Activated naive CD8-positive, alpha-beta T cell treated with anti-CD3 and anti-CD28 coated beads for 36 hours (primary cell): Measurements from ENCODE around the gene IRGC. TPM values are rescaled to one million over a fixed set of nuclear protein-coding genes. Genes with fewer than 3 reads are reported as not detected.

Source experiments
- DNase-seq: peaks from one replicate; pipeline ENCODE4 v3.0.0; 2021
- H3K27ac Mint-ChIP-seq: one replicate; pipeline ENCODE4 v1.8.0; 2022; ENCODE audit warnings: mild to moderate bottlenecking, moderate library complexity, mixed read lengths
- H3K27me3 Mint-ChIP-seq: one replicate; pipeline ENCODE4 v1.8.0; 2022; ENCODE audit warnings: mild to moderate bottlenecking, mixed read lengths
- H3K36me3 Mint-ChIP-seq: one replicate; pipeline ENCODE4 v1.8.0; 2021; ENCODE audit warnings: mild to moderate bottlenecking, mixed read lengths
- H3K4me1 Mint-ChIP-seq: one replicate; pipeline ENCODE4 v1.8.0; 2021; ENCODE audit warnings: mixed read lengths
- H3K4me3 Mint-ChIP-seq: one replicate; pipeline ENCODE4 v1.8.0; 2022; ENCODE audit warnings: mild to moderate bottlenecking, moderate library complexity, mixed read lengths
- H3K9me3 Mint-ChIP-seq: one replicate; pipeline ENCODE4 v1.8.0; 2022; ENCODE audit warnings: mixed read lengths
- total RNA-seq, 2 experiments: library from RNA; stranded (reverse); gene quantifications; one replicate each; pipeline ENCODE4 v1.2.3, GENCODE V29; 2021

IRGC gene
- total RNA-seq, 2 experiments from 2014 or later = not detected

- peaks cover 4% of the 10 kb centered on the region for H3K9me3 Mint-ChIP-seq
- peaks cover 36% of the 10 kb centered on the region for H3K27me3 Mint-ChIP-seq
- H3K36me3 Mint-ChIP-seq = peaks cover 2% of the 10 kb centered on the region
- peak overlapping the region; percentile 88 for H3K27ac Mint-ChIP-seq
- peaks cover 20% of the 10 kb centered on the region for H3K4me1 Mint-ChIP-seq
- H3K4me3 Mint-ChIP-seq = peak overlapping the region; percentile 77
- DNase-seq = no peak
Observed at GRCh38 chr19:43700395-43701000, 15.4 kb upstream of the IRGC start.

GRCh38 chr19:43704002-43704705 is 11.7 kb upstream of the IRGC start:
- peaks cover 2% of the 10 kb centered on the region for H3K36me3 Mint-ChIP-seq
- DNase-seq = no peak
- no peak overlapping the region for H3K27ac Mint-ChIP-seq
- peaks cover 8% of the 10 kb centered on the region for H3K27me3 Mint-ChIP-seq
- H3K9me3 Mint-ChIP-seq = peaks cover 5% of the 10 kb centered on the region
- H3K4me1 Mint-ChIP-seq = peaks cover 20% of the 10 kb centered on the region
- no peak overlapping the region for H3K4me3 Mint-ChIP-seq

- Mint-ChIP-seq H3K4me1 (peaks cover 8% of the 10 kb centered on the region), H3K4me3 (no peak overlapping the region), H3K36me3 (peaks cover 3% of the 10 kb centered on the region), H3K9me3 (peaks cover 6% of the 10 kb centered on the region), H3K27me3 (no peaks in the 10 kb centered on the region), H3K27ac (no peak overlapping the region)
- DNase-seq = no peak
Observed at GRCh38 chr19:43705729-43706128, 10.1 kb upstream of the IRGC start.

DNA sequence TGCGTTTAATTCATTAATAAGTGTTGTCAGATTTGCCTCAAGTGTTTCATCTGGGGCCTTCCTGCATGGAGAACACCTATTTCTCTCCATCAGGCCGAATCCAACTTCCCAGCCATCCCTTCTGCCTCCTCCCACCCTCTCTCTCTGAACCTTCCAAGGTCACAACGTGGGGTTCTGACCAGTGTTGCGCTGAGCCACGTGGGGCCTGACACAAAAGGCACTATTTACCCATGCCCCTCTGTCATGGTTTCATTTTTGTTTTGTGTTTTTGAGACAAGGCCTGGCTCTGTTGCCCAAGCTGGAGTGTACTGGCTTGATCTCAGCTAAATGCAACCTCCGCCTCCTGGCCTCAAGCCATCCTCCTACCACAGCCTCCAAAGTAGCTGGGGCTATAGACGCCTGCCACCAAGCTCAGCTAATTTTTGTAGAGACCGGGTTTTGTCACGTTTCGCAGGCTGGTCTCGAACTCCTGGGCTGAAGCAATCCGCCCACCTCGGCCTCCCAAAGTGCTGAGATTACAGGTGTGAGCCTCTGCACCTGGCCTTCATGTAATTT is 8.6 kb upstream of the IRGC start:
- no peaks in the 10 kb centered on the region for H3K4me1 Mint-ChIP-seq

DNA sequence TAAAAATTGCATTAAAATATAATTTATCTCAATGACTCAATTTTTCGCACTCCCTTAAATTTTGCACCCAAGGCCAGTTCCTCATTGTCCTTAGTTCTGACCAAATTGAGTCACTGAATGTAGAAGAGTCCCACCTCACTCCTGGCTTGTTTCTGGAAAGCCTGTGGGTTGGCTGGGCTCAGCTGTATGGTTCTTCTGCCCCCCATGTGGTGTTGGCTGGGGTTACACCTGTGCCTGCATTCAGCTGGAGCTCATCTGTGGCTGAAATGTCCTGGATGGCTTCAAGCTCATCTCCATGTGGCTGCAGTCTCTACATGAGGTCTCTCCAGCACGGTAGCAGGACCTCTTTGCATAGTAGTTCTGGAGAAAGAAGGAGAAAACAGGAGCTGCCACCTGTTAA is 7.2 kb upstream of the IRGC start:
- DNase-seq = no peak
- peaks cover 2% of the 10 kb centered on the region for H3K36me3 Mint-ChIP-seq
- H3K4me3 Mint-ChIP-seq = no peak overlapping the region
- H3K9me3 Mint-ChIP-seq = peaks cover 4% of the 10 kb centered on the region
- no peaks in the 10 kb centered on the region for H3K4me1 Mint-ChIP-seq
- peaks cover 6% of the 10 kb centered on the region for H3K27me3 Mint-ChIP-seq
- no peak overlapping the region for H3K27ac Mint-ChIP-seq

More for the DNA sequence above, 8.6 kb upstream of the IRGC start:
- DNase-seq = no peak
- H3K27ac Mint-ChIP-seq = no peak overlapping the region
- peaks cover 6% of the 10 kb centered on the region for H3K27me3 Mint-ChIP-seq
- H3K4me3 Mint-ChIP-seq = no peak overlapping the region
- peaks cover 4% of the 10 kb centered on the region for H3K9me3 Mint-ChIP-seq
- peaks cover 2% of the 10 kb centered on the region for H3K36me3 Mint-ChIP-seq

DNA sequence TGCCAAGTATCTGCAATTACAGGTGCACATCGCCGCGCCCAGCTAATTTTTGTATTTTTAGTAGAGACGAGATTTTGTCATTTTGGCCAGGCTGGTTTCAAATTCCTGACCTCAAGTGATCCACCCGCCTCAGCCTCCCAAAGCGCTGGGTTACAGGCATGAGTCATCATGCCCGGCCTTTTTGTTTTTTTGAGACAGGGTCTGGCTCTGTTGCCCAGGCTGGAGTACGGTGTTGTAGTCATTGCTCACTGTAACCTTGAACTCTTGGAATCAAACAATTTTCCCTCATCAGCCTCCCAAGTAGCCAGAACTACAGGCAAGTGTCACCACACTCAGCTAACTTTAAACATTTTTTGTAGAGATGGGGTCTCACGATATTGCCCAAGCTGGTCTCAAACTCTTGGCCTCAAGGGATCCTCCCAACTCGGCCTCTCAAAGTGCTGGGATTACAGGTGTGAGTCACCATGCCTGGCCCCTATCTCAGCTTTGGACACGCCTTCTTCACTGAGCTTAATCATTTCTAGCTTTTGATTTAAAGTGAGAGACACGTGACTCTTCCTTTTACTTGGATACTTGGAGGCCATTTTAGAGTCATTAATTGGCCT is 4.0 kb upstream of the IRGC start:
- H3K27ac Mint-ChIP-seq = no peak overlapping the region
- H3K4me1 Mint-ChIP-seq = no peaks in the 10 kb centered on the region
- no peak overlapping the region for H3K4me3 Mint-ChIP-seq

GRCh38 chr19:43713208-43713607 is 2.7 kb upstream of the IRGC start:
- no peak for DNase-seq
- Mint-ChIP-seq H3K27ac (no peak overlapping the region), H3K4me1 (no peaks in the 10 kb centered on the region), H3K27me3 (peaks cover 11% of the 10 kb centered on the region), H3K4me3 (no peak overlapping the region), H3K36me3 (peaks cover 2% of the 10 kb centered on the region), H3K9me3 (peaks cover 4% of the 10 kb centered on the region)

More for the DNA sequence above, 4.0 kb upstream of the IRGC start:
- no peak for DNase-seq
- peaks cover 11% of the 10 kb centered on the region for H3K27me3 Mint-ChIP-seq
- H3K9me3 Mint-ChIP-seq = peaks cover 4% of the 10 kb centered on the region
- H3K36me3 Mint-ChIP-seq = peaks cover 2% of the 10 kb centered on the region

- Mint-ChIP-seq H3K36me3 (no peaks in the 10 kb centered on the region), H3K4me3 (no peak overlapping the region), H3K27me3 (peaks cover 5% of the 10 kb centered on the region), H3K9me3 (no peaks in the 10 kb centered on the region), H3K27ac (no peak overlapping the region), H3K4me1 (no peaks in the 10 kb centered on the region)
- DNase-seq = no peak
Observed at GRCh38 chr19:43718627-43719377, 2.9 kb downstream of the IRGC start.

- DNase-seq = no peak
- no peak overlapping the region for H3K4me3 Mint-ChIP-seq
- no peaks in the 10 kb centered on the region for H3K9me3 Mint-ChIP-seq
- no peaks in the 10 kb centered on the region for H3K4me1 Mint-ChIP-seq
- H3K36me3 Mint-ChIP-seq = no peaks in the 10 kb centered on the region
- peaks cover 5% of the 10 kb centered on the region for H3K27me3 Mint-ChIP-seq
- no peak overlapping the region for H3K27ac Mint-ChIP-seq
Observed at GRCh38 chr19:43719378-43719868, 3.5 kb downstream of the IRGC start.

- H3K4me1 Mint-ChIP-seq = no peaks in the 10 kb centered on the region
- H3K9me3 Mint-ChIP-seq = no peaks in the 10 kb centered on the region
- no peaks in the 10 kb centered on the region for H3K36me3 Mint-ChIP-seq
- no peak overlapping the region for H3K4me3 Mint-ChIP-seq
- no peak for DNase-seq
- peaks cover under 1% of the 10 kb centered on the region for H3K27me3 Mint-ChIP-seq
- no peak overlapping the region for H3K27ac Mint-ChIP-seq
Observed at GRCh38 chr19:43719918-43720317, 4.0 kb downstream of the IRGC start.

GRCh38 chr19:43720936-43721335 is 5.1 kb downstream of the IRGC start:
- no peak for DNase-seq
- Mint-ChIP-seq H3K27me3 (no peaks in the 10 kb centered on the region), H3K4me1 (peaks cover 5% of the 10 kb centered on the region), H3K9me3 (no peaks in the 10 kb centered on the region), H3K4me3 (no peak overlapping the region), H3K27ac (no peak overlapping the region), H3K36me3 (no peaks in the 10 kb centered on the region)

DNA sequence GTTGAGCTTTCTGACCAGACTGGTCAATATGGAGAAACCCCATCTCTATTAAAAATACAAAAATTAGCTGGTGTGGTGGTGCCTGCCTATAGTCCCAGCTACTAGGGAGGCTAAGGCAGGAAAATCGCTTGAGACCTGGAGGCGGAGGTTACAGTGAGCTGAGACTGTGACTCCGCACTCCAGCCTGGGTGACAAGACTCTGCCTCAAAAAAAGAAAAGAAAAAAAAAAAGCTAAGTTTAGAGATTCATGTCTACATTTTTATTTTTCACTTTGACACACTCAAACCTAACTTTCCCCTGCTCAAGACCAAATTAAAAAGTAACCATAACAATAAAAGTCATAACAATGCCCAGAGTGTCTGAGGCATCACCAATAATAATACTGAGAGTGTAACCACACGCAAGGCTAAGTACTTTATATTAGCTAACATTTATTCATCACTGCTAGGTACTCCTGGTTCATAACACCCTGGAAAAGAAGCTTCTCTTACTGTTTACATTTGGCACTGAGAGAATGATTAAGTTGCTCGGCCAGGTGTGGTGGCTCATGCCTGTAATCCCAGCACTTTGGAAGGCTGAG is 5.7 kb downstream of the IRGC start:
- H3K27ac Mint-ChIP-seq = no peak overlapping the region
- peaks cover 5% of the 10 kb centered on the region for H3K4me1 Mint-ChIP-seq
- H3K36me3 Mint-ChIP-seq = no peaks in the 10 kb centered on the region
- no peak for DNase-seq
- no peaks in the 10 kb centered on the region for H3K27me3 Mint-ChIP-seq
- no peaks in the 10 kb centered on the region for H3K9me3 Mint-ChIP-seq
- H3K4me3 Mint-ChIP-seq = no peak overlapping the region

DNA sequence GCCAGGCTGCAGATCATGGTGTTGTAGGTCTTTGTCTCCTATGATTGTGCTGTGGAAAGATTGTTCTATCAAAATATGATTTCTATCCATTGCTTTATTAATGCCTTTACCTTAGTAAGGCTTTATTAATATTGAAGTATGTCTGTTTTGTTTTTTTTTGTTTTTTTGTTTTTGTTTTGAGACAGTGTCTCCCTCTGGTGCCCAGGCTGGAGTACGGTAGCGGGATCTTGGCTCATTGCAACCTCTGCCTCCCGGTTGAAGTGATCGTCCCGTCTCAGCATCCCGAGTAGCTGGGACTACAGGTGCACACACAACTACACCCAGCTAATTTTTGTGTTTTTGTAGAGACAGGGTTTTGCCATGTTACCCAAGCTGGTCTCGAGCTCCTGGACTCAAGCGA is 7.7 kb downstream of the IRGC start:
- Mint-ChIP-seq H3K36me3 (peaks cover under 1% of the 10 kb centered on the region), H3K27me3 (no peaks in the 10 kb centered on the region), H3K4me1 (peaks cover 5% of the 10 kb centered on the region), H3K4me3 (no peak overlapping the region), H3K9me3 (no peaks in the 10 kb centered on the region), H3K27ac (no peak overlapping the region)
- DNase-seq = no peak

- H3K4me3 Mint-ChIP-seq = no peak overlapping the region
Observed at GRCh38 chr19:43724896-43725295, 9.0 kb downstream of the IRGC start.

More at GRCh38 chr19:43724896-43725295, 9.0 kb downstream of the IRGC start:
- Mint-ChIP-seq H3K4me1 (peaks cover 5% of the 10 kb centered on the region), H3K27ac (no peak overlapping the region), H3K9me3 (no peaks in the 10 kb centered on the region), H3K27me3 (no peaks in the 10 kb centered on the region), H3K36me3 (peaks cover 10% of the 10 kb centered on the region)
- DNase-seq = no peak
